GM23338 (cell line): ENCODE measurements around the gene MAP4K4. TPM values are rescaled to one million over a fixed set of nuclear protein-coding genes. Genes with fewer than 3 reads are reported as not detected.

Source experiments
- ATAC-seq: fragments of 200-7000 bp; cut with Tn5 transposase; 3 replicates; pipeline ENCODE4 v1.9.1; 2020
- DNase-seq: peaks from one replicate; pipeline ENCODE4 v3.0.0-alpha.2; 2015; ENCODE audit warnings: low spot score
- H2AFZ ChIP-seq: fragments of 200-600 bp; sonication (generic); 2 replicates; pipeline ENCODE4 v1.8.0; 2016; ENCODE audit warnings: antibody characterized with exemption, mild to moderate bottlenecking, moderate library complexity
- H3F3A ChIP-seq: fragments of 200-600 bp; sonication (generic); replicated peaks from 2 replicates; pipeline ENCODE4 v1.8.0; 2017; ENCODE audit warnings: antibody characterized with exemption, mixed run types, low read depth
- H3K27ac ChIP-seq: fragments of 200-600 bp; sonication (generic); 2 replicates; pipeline ENCODE4 v1.6.1; 2016; ENCODE audit warnings: low read depth
- H3K27me3 ChIP-seq: fragments of 200-600 bp; sonication (generic); 2 replicates; pipeline ENCODE4 v1.8.0; 2016; ENCODE audit warnings: mild to moderate bottlenecking, mixed run types, moderate library complexity; ENCODE audit not compliant: insufficient read depth
- H3K36me3 ChIP-seq: fragments of 200-600 bp; sonication (generic); 2 replicates; pipeline ENCODE4 v1.8.0; 2016; ENCODE audit warnings: mild to moderate bottlenecking; ENCODE audit not compliant: insufficient read depth
- H3K4me1 ChIP-seq: fragments of 200-600 bp; sonication (generic); 2 replicates; pipeline ENCODE4 v1.8.0; 2016; ENCODE audit warnings: mild to moderate bottlenecking, moderate library complexity; ENCODE audit not compliant: insufficient read depth
- H3K4me2 ChIP-seq: fragments of 200-600 bp; sonication (generic); 2 replicates; pipeline ENCODE4 v1.7.1; 2017; ENCODE audit warnings: mixed run types
- H3K4me3 ChIP-seq: fragments of 200-600 bp; sonication (generic); 2 replicates; pipeline ENCODE4 v1.6.1; 2016; ENCODE audit warnings: mixed run types
- H3K79me2 ChIP-seq: fragments of 200-600 bp; sonication (generic); replicated peaks from 2 replicates; pipeline ENCODE4 v1.8.0; 2017; ENCODE audit warnings: mild to moderate bottlenecking; ENCODE audit not compliant: insufficient read depth
- H3K9me2 ChIP-seq: fragments of 200-600 bp; sonication (generic); 2 replicates; pipeline ENCODE4 v1.8.0; 2017; ENCODE audit not compliant: insufficient read depth
- H4K20me1 ChIP-seq: fragments of 200-600 bp; sonication (generic); replicated peaks from 2 replicates; pipeline ENCODE4 v1.8.0; 2017; ENCODE audit warnings: mild to moderate bottlenecking; ENCODE audit not compliant: insufficient read depth
- H3K27ac Mint-ChIP-seq: 2 replicates; pipeline ENCODE4 v1.8.0; 2020; ENCODE audit warnings: inconsistent platforms, mild to moderate bottlenecking, moderate library complexity, mixed read lengths
- H3K27me3 Mint-ChIP-seq: 3 replicates; pipeline ENCODE4 v1.8.0; 2022; ENCODE audit warnings: low read depth, mild to moderate bottlenecking, moderate library complexity, mixed read lengths, inconsistent platforms; ENCODE audit not compliant: insufficient read depth, poor library complexity
- H3K36me3 Mint-ChIP-seq: 3 replicates; pipeline ENCODE4 v1.8.0; 2021; ENCODE audit warnings: low read depth, mild to moderate bottlenecking, inconsistent platforms, moderate library complexity, mixed read lengths
- H3K4me1 Mint-ChIP-seq: 3 replicates; pipeline ENCODE4 v1.8.0; 2020; ENCODE audit warnings: mild to moderate bottlenecking, inconsistent platforms, mixed read lengths
- H3K4me3 Mint-ChIP-seq: 3 replicates; pipeline ENCODE4 v1.8.0; 2021; ENCODE audit warnings: moderate library complexity, mild to moderate bottlenecking, inconsistent platforms, mixed read lengths
- H3K9me3 Mint-ChIP-seq: 3 replicates; pipeline ENCODE4 v1.8.0; 2020; ENCODE audit warnings: moderate library complexity, mild to moderate bottlenecking, inconsistent platforms, mixed read lengths
- CREB1 ChIP-seq: fragments of 250-450 bp; sonication (Bioruptor Pico); IDR thresholded peaks from 2 replicates; pipeline ENCODE4 v1.5.0; 2020; ENCODE audit warnings: low read depth, mild to moderate bottlenecking, moderate library complexity
- EZH2 ChIP-seq: fragments of 200-600 bp; sonication (generic); IDR thresholded peaks from one replicate; pipeline ENCODE4 v1.8.0; 2017; ENCODE audit warnings: antibody characterized with exemption, mild to moderate bottlenecking, low read depth; ENCODE audit not compliant: unreplicated experiment
- EZH2phosphoT487 ChIP-seq: fragments of 200-600 bp; sonication (generic); IDR thresholded peaks from one replicate; pipeline ENCODE4 v1.8.1; 2018; ENCODE audit warnings: antibody characterized with exemption; ENCODE audit not compliant: unreplicated experiment
- JUNB ChIP-seq: IDR thresholded peaks from one replicate; pipeline ENCODE4 v1.6.1; 2016; ENCODE audit warnings: antibody characterized with exemption; ENCODE audit not compliant: unreplicated experiment
- NANOG ChIP-seq: IDR thresholded peaks from 2 replicates; pipeline ENCODE4 v1.6.1; 2016; ENCODE audit warnings: antibody characterized with exemption, borderline replicate concordance
- POLR2AphosphoS5 ChIP-seq: IDR thresholded peaks from 2 replicates; pipeline ENCODE4 v1.6.1; 2016; ENCODE audit warnings: antibody characterized with exemption, low read depth
- REST ChIP-seq: IDR thresholded peaks from one replicate; pipeline ENCODE4 v1.6.1; 2018; ENCODE audit warnings: antibody characterized with exemption; ENCODE audit not compliant: unreplicated experiment
- STAT1 ChIP-seq: IDR thresholded peaks from one replicate; pipeline ENCODE4 v1.6.1; 2016; ENCODE audit warnings: antibody characterized with exemption; ENCODE audit not compliant: unreplicated experiment
- ZNF114 ChIP-seq: fragments of 250-450 bp; sonication (Bioruptor Pico); IDR thresholded peaks from 2 replicates; pipeline ENCODE4 v1.5.0; 2020; ENCODE audit warnings: mild to moderate bottlenecking, moderate library complexity
- ZNF331 ChIP-seq: fragments of 250-450 bp; sonication (Bioruptor Pico); IDR thresholded peaks from 2 replicates; pipeline ENCODE4 v1.5.0; 2020; ENCODE audit warnings: low read depth, mild to moderate bottlenecking, moderate library complexity
- polyA plus RNA-seq: library from polyadenylated mRNA; unstranded; fragments of >200 nt; fragmentation: Nextera tagmentation; extraction: Ambion mirVana; gene quantifications from 2 replicates; pipeline ENCODE4 v1.2.1, GENCODE V29; 2016
- total RNA-seq: library from RNA; depleted of rRNA; stranded (reverse); fragments of >200 nt; shearing (Covaris generic); gene quantifications from 2 replicates; pipeline ENCODE4 v1.2.3, GENCODE V29; 2014
- TF ChIP-seq, protein P1 (sequence below): IDR thresholded peaks from 2 replicates; pipeline ENCODE4 v1.6.1; 2016; ENCODE audit warnings: antibody characterized with exemption
- TF ChIP-seq, protein P2 (sequence below), 2 experiments: fragments of 200-600 bp in 1 of 2; sonication (generic) in 1 of 2; conservative IDR thresholded peaks; 2 replicates each; pipeline versions ENCODE4 v1.5.1 to v1.6.1; 2016 to 2017; ENCODE audit warnings: antibody characterized with exemption in 2 of 2, low read depth in 2 of 2, mild to moderate bottlenecking in 2 of 2, moderate library complexity in 1 of 2
- TF ChIP-seq, protein P3 (sequence below): fragments of 250-450 bp; sonication (Bioruptor Pico); IDR thresholded peaks from 2 replicates; pipeline ENCODE4 v1.5.0; 2020; ENCODE audit warnings: mild to moderate bottlenecking, moderate library complexity

The MAP4K4 gene
- total and polyA plus RNA-seq, 2 experiments from 2014 or later: 34.6 to 99.2 TPM

DNA sequence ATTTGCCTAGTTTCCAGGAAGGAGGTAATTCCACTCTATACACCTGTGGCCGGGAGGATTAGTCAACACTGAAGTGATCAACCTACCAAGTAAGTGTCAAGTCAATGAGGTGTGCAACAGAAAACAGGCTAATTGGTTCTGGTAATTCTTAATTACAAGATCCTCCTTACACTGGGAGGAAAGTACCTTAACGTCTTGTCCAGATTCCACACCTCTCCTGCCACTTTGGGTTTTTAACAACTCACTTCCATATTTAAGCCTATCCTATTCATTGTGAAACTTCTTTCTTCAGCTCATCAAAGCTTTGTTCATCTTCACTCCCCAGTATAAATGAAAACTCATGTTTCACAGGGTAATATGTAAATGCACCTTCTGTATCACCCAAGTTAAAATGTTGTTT lies 22.0 kb upstream of the MAP4K4 start (continued):
- no peak for TF ChIP-seq ZNF331 (CRISPR knock-in tag)

DNA sequence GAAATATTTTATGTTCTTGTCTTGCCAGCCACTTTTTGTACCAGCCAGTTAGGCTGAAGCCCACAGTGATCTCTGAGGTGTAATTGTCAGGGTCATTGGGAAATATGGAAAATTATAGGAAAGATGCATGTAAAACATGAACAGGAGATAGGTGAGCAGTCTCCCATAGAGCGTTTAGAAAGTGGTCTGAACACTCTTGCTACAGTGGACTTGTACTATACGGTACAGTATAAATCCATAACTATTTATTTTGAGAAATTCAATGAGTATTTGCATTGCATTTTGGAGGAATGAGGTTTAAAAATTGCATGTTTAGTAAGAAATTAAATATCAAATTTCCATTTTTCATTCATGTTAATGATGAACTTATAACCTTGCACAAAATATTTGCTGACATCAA lies 20.8 kb upstream of the MAP4K4 start:
- Mint-ChIP-seq H3K27ac (no peak overlapping the region), H3K4me1 (no peaks in the 10 kb centered on the region), H3K36me3 (peaks cover 6% of the 10 kb centered on the region; the same call in 1 of the 3 replicates), H3K9me3 (peaks cover 9% of the 10 kb centered on the region), H3K4me3 (no peak overlapping the region), H3K27me3 (peaks cover 2% of the 10 kb centered on the region)
- Histone ChIP-seq H4K20me1 (no peaks in the 10 kb centered on the region), H3K27me3 (no peaks in the 10 kb centered on the region), H3K4me2 (no peak overlapping the region), H3K4me3 (no peak overlapping the region), H3K4me1 (no peaks in the 10 kb centered on the region), H2AFZ (no peak overlapping the region), H3F3A (no peaks in the 10 kb centered on the region), H3K9me2 (peaks cover 8% of the 10 kb centered on the region; the same call in 1 of the 2 replicates), H3K27ac (no peak overlapping the region), H3K36me3 (no peaks in the 10 kb centered on the region), H3K79me2 (no peaks in the 10 kb centered on the region)
- no peak for TF ChIP-seq CREB1 (CRISPR knock-in tag)
- TF ChIP-seq, protein P1, sequence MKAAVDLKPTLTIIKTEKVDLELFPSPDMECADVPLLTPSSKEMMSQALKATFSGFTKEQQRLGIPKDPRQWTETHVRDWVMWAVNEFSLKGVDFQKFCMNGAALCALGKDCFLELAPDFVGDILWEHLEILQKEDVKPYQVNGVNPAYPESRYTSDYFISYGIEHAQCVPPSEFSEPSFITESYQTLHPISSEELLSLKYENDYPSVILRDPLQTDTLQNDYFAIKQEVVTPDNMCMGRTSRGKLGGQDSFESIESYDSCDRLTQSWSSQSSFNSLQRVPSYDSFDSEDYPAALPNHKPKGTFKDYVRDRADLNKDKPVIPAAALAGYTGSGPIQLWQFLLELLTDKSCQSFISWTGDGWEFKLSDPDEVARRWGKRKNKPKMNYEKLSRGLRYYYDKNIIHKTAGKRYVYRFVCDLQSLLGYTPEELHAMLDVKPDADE: no peak
- TF ChIP-seq EZH2phosphoT487: no peak
- TF ChIP-seq ZNF114: no peak
- TF ChIP-seq STAT1: no peak
- TF ChIP-seq REST: no peak
- TF ChIP-seq, protein P2, sequence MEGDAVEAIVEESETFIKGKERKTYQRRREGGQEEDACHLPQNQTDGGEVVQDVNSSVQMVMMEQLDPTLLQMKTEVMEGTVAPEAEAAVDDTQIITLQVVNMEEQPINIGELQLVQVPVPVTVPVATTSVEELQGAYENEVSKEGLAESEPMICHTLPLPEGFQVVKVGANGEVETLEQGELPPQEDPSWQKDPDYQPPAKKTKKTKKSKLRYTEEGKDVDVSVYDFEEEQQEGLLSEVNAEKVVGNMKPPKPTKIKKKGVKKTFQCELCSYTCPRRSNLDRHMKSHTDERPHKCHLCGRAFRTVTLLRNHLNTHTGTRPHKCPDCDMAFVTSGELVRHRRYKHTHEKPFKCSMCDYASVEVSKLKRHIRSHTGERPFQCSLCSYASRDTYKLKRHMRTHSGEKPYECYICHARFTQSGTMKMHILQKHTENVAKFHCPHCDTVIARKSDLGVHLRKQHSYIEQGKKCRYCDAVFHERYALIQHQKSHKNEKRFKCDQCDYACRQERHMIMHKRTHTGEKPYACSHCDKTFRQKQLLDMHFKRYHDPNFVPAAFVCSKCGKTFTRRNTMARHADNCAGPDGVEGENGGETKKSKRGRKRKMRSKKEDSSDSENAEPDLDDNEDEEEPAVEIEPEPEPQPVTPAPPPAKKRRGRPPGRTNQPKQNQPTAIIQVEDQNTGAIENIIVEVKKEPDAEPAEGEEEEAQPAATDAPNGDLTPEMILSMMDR (conservative IDR thresholded peaks at IDR 0.05; ENCODE audit: low read depth in 2 of 2): no peak
- TF ChIP-seq, protein P3, sequence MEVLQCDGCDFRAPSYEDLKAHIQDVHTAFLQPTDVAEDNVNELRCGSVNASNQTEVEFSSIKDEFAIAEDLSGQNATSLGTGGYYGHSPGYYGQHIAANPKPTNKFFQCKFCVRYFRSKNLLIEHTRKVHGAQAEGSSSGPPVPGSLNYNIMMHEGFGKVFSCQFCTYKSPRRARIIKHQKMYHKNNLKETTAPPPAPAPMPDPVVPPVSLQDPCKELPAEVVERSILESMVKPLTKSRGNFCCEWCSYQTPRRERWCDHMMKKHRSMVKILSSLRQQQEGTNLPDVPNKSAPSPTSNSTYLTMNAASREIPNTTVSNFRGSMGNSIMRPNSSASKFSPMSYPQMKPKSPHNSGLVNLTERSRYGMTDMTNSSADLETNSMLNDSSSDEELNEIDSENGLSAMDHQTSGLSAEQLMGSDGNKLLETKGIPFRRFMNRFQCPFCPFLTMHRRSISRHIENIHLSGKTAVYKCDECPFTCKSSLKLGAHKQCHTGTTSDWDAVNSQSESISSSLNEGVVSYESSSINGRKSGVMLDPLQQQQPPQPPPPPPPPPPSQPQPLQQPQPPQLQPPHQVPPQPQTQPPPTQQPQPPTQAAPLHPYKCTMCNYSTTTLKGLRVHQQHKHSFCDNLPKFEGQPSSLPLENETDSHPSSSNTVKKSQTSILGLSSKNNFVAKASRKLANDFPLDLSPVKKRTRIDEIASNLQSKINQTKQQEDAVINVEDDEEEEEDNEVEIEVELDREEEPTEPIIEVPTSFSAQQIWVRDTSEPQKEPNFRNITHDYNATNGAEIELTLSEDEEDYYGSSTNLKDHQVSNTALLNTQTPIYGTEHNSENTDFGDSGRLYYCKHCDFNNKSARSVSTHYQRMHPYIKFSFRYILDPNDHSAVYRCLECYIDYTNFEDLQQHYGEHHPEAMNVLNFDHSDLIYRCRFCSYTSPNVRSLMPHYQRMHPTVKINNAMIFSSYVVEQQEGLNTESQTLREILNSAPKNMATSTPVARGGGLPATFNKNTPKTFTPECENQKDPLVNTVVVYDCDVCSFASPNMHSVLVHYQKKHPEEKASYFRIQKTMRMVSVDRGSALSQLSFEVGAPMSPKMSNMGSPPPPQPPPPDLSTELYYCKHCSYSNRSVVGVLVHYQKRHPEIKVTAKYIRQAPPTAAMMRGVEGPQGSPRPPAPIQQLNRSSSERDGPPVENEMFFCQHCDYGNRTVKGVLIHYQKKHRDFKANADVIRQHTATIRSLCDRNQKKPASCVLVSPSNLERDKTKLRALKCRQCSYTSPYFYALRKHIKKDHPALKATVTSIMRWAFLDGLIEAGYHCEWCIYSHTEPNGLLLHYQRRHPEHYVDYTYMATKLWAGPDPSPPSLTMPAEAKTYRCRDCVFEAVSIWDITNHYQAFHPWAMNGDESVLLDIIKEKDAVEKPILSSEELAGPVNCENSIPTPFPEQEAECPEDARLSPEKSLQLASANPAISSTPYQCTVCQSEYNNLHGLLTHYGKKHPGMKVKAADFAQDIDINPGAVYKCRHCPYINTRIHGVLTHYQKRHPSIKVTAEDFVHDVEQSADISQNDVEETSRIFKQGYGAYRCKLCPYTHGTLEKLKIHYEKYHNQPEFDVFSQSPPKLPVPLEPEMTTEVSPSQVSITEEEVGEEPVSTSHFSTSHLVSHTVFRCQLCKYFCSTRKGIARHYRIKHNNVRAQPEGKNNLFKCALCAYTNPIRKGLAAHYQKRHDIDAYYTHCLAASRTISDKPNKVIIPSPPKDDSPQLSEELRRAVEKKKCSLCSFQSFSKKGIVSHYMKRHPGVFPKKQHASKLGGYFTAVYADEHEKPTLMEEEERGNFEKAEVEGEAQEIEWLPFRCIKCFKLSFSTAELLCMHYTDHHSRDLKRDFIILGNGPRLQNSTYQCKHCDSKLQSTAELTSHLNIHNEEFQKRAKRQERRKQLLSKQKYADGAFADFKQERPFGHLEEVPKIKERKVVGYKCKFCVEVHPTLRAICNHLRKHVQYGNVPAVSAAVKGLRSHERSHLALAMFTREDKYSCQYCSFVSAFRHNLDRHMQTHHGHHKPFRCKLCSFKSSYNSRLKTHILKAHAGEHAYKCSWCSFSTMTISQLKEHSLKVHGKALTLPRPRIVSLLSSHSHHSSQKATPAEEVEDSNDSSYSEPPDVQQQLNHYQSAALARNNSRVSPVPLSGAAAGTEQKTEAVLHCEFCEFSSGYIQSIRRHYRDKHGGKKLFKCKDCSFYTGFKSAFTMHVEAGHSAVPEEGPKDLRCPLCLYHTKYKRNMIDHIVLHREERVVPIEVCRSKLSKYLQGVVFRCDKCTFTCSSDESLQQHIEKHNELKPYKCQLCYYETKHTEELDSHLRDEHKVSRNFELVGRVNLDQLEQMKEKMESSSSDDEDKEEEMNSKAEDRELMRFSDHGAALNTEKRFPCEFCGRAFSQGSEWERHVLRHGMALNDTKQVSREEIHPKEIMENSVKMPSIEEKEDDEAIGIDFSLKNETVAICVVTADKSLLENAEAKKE: no peak
- no peak for TF ChIP-seq JUNB
- no peak for TF ChIP-seq EZH2
- no peak for TF ChIP-seq ZNF331 (CRISPR knock-in tag)
- TF ChIP-seq POLR2AphosphoS5: no peak
- TF ChIP-seq NANOG: no peak
- ATAC-seq (no peak), DNase-seq (no peak)
